SK-N-MC (cell line): Measurements from ENCODE around the gene TSPAN1.

Source experiments
- EZH2 ChIP-seq: fragments of 200-600 bp; sonication (generic); IDR thresholded peaks from one replicate; pipeline ENCODE4 v1.6.1; 2017; ENCODE audit warnings: antibody characterized with exemption
- POLR2AphosphoS5 ChIP-seq: IDR thresholded peaks from 2 replicates; pipeline ENCODE4 v1.6.1; 2012; ENCODE audit warnings: mild to moderate bottlenecking, low read depth, low read length, borderline replicate concordance

DNA sequence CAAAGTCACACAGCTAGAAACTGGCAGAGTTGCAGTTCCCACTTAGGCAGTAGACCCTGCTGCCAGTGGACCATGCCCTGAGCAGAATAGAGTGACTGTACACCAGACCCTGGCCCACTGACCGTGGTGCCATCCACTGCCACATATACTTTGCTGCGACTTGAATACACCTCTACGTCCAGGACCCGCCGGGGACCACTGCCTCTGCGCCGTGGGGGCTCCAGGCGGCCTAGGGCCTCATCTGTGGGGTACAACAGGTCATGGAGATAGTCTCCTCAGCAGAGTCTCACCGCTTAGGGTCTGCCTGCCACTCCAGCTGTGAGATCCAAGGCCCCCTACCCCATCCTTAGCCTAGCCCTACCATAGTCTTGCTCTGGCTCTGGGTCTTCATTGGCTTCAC lies 21.7 kb downstream of the TSPAN1 start:
- TF ChIP-seq EZH2 (no peak), POLR2AphosphoS5 (no peak)
